Measurements from ENCODE around the gene TUBGCP5. TPM values are rescaled to one million over a fixed set of nuclear protein-coding genes. Genes with fewer than 3 reads are reported as not detected.

The TUBGCP5 gene
- total RNA-seq, 4 donors from 2014 or later = 10.1 to 19.1 (median 10.7) TPM

- Histone ChIP-seq H3K4me3 (no peak overlapping the region), H3K9me3 (peaks cover 0 to under 1% of the 10 kb centered on the region in 2 donors)
- intact Hi-C loops (cut with DNase I; ENCODE audit: low total_unique reads) = no loop called here
Observed at GRCh38 chr15:23072633-23073032, 33.3 kb upstream of the TUBGCP5 start.

DNA sequence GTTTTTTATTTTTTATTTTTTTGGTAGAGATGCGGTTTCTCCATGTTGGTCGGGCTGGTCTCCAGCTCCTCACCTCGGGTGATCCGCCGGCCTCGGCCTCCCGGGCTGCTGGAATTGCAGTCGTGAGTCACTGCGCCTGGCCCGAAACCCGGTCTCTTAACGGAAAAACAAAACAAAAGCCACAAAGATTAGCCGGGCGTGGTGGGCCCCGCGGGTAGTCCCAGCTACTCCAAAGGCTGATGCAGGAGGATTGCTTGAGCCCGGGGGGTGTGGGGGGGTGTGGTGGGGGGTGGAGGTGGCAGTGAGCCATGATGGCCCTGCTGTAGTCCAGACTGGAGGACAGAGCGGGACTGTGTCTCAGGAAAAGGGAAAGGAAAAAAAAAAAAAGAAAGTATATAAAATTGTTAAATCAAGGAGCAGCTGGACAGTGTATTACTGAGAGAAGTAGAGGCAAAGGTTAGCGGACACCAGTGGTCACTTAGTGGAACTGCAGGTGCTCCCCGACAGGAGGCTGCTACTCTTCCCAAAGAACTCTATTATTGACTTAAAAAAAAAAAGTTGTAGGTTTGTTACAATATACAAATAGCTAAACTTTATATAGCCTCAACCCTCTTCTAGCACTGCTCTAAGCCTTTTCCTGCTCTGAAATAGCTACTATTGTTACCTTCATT is 30.3 kb upstream of the TUBGCP5 start:
- H3K4me3 ChIP-seq = no peak overlapping the region
- TF ChIP-seq EP300 (IDR thresholded peaks at IDR 0.05; ENCODE audit: low read depth) (no peak), POLR2A (IDR thresholded peaks at IDR 0.05) (no peak), POLR2AphosphoS5 (IDR thresholded peaks at IDR 0.05) (no peak)
- TF ChIP-seq, protein P1, sequence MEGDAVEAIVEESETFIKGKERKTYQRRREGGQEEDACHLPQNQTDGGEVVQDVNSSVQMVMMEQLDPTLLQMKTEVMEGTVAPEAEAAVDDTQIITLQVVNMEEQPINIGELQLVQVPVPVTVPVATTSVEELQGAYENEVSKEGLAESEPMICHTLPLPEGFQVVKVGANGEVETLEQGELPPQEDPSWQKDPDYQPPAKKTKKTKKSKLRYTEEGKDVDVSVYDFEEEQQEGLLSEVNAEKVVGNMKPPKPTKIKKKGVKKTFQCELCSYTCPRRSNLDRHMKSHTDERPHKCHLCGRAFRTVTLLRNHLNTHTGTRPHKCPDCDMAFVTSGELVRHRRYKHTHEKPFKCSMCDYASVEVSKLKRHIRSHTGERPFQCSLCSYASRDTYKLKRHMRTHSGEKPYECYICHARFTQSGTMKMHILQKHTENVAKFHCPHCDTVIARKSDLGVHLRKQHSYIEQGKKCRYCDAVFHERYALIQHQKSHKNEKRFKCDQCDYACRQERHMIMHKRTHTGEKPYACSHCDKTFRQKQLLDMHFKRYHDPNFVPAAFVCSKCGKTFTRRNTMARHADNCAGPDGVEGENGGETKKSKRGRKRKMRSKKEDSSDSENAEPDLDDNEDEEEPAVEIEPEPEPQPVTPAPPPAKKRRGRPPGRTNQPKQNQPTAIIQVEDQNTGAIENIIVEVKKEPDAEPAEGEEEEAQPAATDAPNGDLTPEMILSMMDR (IDR thresholded peaks at IDR 0.05) = no peak
- H3K27ac ChIP-seq = no peak overlapping the region
- no peaks in the 10 kb centered on the region for H3K36me3 ChIP-seq
- no peak for DNase-seq
- no peaks in the 10 kb centered on the region for H3K4me1 ChIP-seq
- WGBS, 2 donors (ENCODE audit: low coverage in 1 of 2) = 87 to 92% methylated on average over 3 to 20 of the region's 20 CpGs
- intact Hi-C loops (cut with DNase I; ENCODE audit: low total_unique reads) = no loop called here
- H3K27me3 ChIP-seq = peaks cover 23% of the 10 kb centered on the region
- in situ Hi-C loops (cut with MboI; ENCODE audit: low pct_ligation_motif_present in 1 of 4, low pct_unique_long_range_greater_than_20kb in 1 of 4, low sequenced_read_pairs in 3 of 4) = no loop called here
- peaks cover 0 to 3% of the 10 kb centered on the region in 2 donors for H3K9me3 ChIP-seq

More at GRCh38 chr15:23072633-23073032, 33.3 kb upstream of the TUBGCP5 start:
- 86 to 96% methylated on average over 1 of the region's 1 CpG for WGBS, 2 donors (ENCODE audit: low coverage in 1 of 2)
- Histone ChIP-seq H3K36me3 (no peaks in the 10 kb centered on the region), H3K4me1 (no peaks in the 10 kb centered on the region), H3K27ac (no peak overlapping the region), H3K27me3 (peaks cover 23% of the 10 kb centered on the region)
- no peak for TF ChIP-seq POLR2AphosphoS5 (IDR thresholded peaks at IDR 0.05)
- in situ Hi-C loops (cut with MboI; ENCODE audit: low pct_ligation_motif_present in 1 of 4, low pct_unique_long_range_greater_than_20kb in 1 of 4, low sequenced_read_pairs in 3 of 4) = no loop called here
- DNase-seq = no peak

DNA sequence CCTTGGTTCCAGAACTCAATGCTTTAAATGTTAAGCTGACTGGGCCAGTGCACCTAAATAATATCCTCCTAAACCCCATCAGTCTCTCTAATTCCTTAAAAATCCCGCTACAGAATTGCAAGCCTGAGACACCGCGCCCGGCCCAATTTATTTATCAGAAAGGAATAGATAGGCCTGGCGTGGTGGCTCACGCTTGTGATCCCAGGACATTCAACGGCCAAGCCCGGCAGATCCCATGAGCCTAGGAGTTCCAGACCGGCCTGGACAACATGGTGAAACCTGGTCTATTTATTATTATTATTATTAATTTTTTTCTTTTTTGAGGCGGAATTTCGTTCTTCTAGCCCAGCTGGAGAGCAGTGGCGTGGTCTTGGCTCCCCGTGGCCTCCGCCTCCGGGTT is 28.0 kb upstream of the TUBGCP5 start:
- in situ Hi-C loops (cut with MboI; ENCODE audit: low pct_ligation_motif_present in 1 of 4, low pct_unique_long_range_greater_than_20kb in 1 of 4, low sequenced_read_pairs in 3 of 4) (no loop called here), intact Hi-C loops (cut with DNase I; ENCODE audit: low total_unique reads) (no loop called here)
- H3K36me3 ChIP-seq = no peaks in the 10 kb centered on the region
- peaks cover 0 to 3% of the 10 kb centered on the region in 2 donors for H3K9me3 ChIP-seq
- peaks cover 4% of the 10 kb centered on the region for H3K27me3 ChIP-seq
- DNase-seq = no peak
- H3K27ac ChIP-seq = no peak overlapping the region
- TF ChIP-seq POLR2A (IDR thresholded peaks at IDR 0.05) (no peak), EP300 (IDR thresholded peaks at IDR 0.05; ENCODE audit: low read depth) (no peak), POLR2AphosphoS5 (IDR thresholded peaks at IDR 0.05) (no peak)
- TF ChIP-seq, protein P1 (IDR thresholded peaks at IDR 0.05) = no peak
- no peaks in the 10 kb centered on the region for H3K4me1 ChIP-seq
- 90 to 91% methylated on average over 11 to 15 of the region's 15 CpGs for WGBS, 2 donors (ENCODE audit: low coverage in 1 of 2)
- no peak overlapping the region for H3K4me3 ChIP-seq

- Histone ChIP-seq H3K4me1 (no peaks in the 10 kb centered on the region), H3K9me3 (peaks cover 0 to 3% of the 10 kb centered on the region in 2 donors), H3K27ac (no peak overlapping the region), H3K4me3 (no peak overlapping the region), H3K36me3 (no peaks in the 10 kb centered on the region), H3K27me3 (no peaks in the 10 kb centered on the region)
- intact Hi-C loops (cut with DNase I; ENCODE audit: low total_unique reads) (no loop called here), in situ Hi-C loops (cut with MboI; ENCODE audit: low pct_ligation_motif_present in 1 of 4, low pct_unique_long_range_greater_than_20kb in 1 of 4, low sequenced_read_pairs in 3 of 4) (no loop called here)
- WGBS, 2 donors (ENCODE audit: low coverage in 1 of 2) = 90 to 100% methylated on average over 1 to 23 of the region's 23 CpGs
- TF ChIP-seq EP300 (IDR thresholded peaks at IDR 0.05; ENCODE audit: low read depth) = no peak
- TF ChIP-seq, protein P1 (IDR thresholded peaks at IDR 0.05) = no peak
- no peak for TF ChIP-seq POLR2A (IDR thresholded peaks at IDR 0.05)
- TF ChIP-seq POLR2AphosphoS5 (IDR thresholded peaks at IDR 0.05) = no peak
- DNase-seq = no peak
Observed at GRCh38 chr15:23065836-23066235, 26.5 kb upstream of the TUBGCP5 start.
